Left ventricle myocardium inferior (tissue), 1 donor: ENCODE measurements around the gene NUMA1. TPM values are rescaled to one million over a fixed set of nuclear protein-coding genes. Genes with fewer than 3 reads are reported as not detected.

Source experiments
- DNase-seq: peaks from one replicate; pipeline ENCODE4 v3.0.0-alpha.2; 2020
- H3K27ac ChIP-seq: fragments of 200-600 bp; replicated peaks from 2 replicates; pipeline ENCODE4 v1.8.0; 2021
- H3K27me3 ChIP-seq: fragments of 200-600 bp; 2 replicates; pipeline ENCODE4 v1.8.0; 2021; ENCODE audit warnings: low read depth
- H3K36me3 ChIP-seq: fragments of 200-600 bp; 2 replicates; pipeline ENCODE4 v1.8.0; 2021
- H3K4me1 ChIP-seq: fragments of 200-600 bp; 2 replicates; pipeline ENCODE4 v1.8.0; 2021
- H3K4me3 ChIP-seq: fragments of 200-600 bp; 2 replicates; pipeline ENCODE4 v1.8.0; 2021; ENCODE audit warnings: mild to moderate bottlenecking, moderate library complexity
- H3K9me3 ChIP-seq: fragments of 200-600 bp; replicated peaks from 2 replicates; pipeline ENCODE4 v1.8.0; 2021
- intact Hi-C: fragments of 100-400 bp; cut with micrococcal nuclease; formaldehyde crosslinking; loops from one replicate; pipeline ENCODE4 v1.11.0; 2022
- total RNA-seq: library from RNA; stranded (reverse); fragmentation: NEBNext Ultra II Directional; extraction: Animal tissue kit (Norgen Biotek cat#: 25700); gene quantifications from one replicate; pipeline ENCODE4 v1.2.1, GENCODE V29; 2021
- TF ChIP-seq, protein P1 (sequence below): fragments of 200-600 bp; IDR thresholded peaks from 2 replicates; pipeline ENCODE4 v1.8.0; 2021; ENCODE audit warnings: antibody characterized with exemption, mild to moderate bottlenecking, borderline replicate concordance
- donor health status: DM: no; HTN: yes; CAD: no; lungs with severe emphysema.

The NUMA1 gene
- total RNA-seq, 1 donor from 2014 or later, result 82.5 TPM

GRCh38 chr11:72070491-72070890 is 9.9 kb downstream of the NUMA1 start:
- Histone ChIP-seq H3K27me3 (no peaks in the 10 kb centered on the region), H3K4me3 (no peak overlapping the region), H3K9me3 (no peaks in the 10 kb centered on the region), H3K27ac (peak overlapping the region; percentile 76), H3K4me1 (peaks cover 55% of the 10 kb centered on the region), H3K36me3 (no peaks in the 10 kb centered on the region)
- TF ChIP-seq, protein P1, sequence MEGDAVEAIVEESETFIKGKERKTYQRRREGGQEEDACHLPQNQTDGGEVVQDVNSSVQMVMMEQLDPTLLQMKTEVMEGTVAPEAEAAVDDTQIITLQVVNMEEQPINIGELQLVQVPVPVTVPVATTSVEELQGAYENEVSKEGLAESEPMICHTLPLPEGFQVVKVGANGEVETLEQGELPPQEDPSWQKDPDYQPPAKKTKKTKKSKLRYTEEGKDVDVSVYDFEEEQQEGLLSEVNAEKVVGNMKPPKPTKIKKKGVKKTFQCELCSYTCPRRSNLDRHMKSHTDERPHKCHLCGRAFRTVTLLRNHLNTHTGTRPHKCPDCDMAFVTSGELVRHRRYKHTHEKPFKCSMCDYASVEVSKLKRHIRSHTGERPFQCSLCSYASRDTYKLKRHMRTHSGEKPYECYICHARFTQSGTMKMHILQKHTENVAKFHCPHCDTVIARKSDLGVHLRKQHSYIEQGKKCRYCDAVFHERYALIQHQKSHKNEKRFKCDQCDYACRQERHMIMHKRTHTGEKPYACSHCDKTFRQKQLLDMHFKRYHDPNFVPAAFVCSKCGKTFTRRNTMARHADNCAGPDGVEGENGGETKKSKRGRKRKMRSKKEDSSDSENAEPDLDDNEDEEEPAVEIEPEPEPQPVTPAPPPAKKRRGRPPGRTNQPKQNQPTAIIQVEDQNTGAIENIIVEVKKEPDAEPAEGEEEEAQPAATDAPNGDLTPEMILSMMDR, result no peak
- no peak for DNase-seq
- intact Hi-C loops, result no loop called here

- Histone ChIP-seq H3K36me3 (no peaks in the 10 kb centered on the region), H3K4me3 (peak overlapping the region; percentile 24), H3K4me1 (peaks cover 55% of the 10 kb centered on the region), H3K9me3 (no peaks in the 10 kb centered on the region), H3K27ac (peak overlapping the region; percentile 76), H3K27me3 (no peaks in the 10 kb centered on the region)
- TF ChIP-seq, protein P1, result no peak
- intact Hi-C loops, result no loop called here
- peak; percentile 79 for DNase-seq
Measured at GRCh38 chr11:72069787-72070251, 10.5 kb downstream of the NUMA1 start.

GRCh38 chr11:72069200-72069599 is 11.1 kb downstream of the NUMA1 start:
- Histone ChIP-seq H3K4me1 (peaks cover 55% of the 10 kb centered on the region), H3K27me3 (no peaks in the 10 kb centered on the region), H3K4me3 (peak overlapping the region; percentile 24), H3K9me3 (no peaks in the 10 kb centered on the region), H3K27ac (peak overlapping the region; percentile 76), H3K36me3 (no peaks in the 10 kb centered on the region)
- intact Hi-C loops, result no loop called here
- no peak for DNase-seq
- TF ChIP-seq, protein P1, result no peak

- TF ChIP-seq, protein P1, result no peak
- Histone ChIP-seq H3K27ac (peak overlapping the region; percentile 29), H3K4me1 (peaks cover 55% of the 10 kb centered on the region), H3K27me3 (no peaks in the 10 kb centered on the region), H3K4me3 (no peak overlapping the region), H3K9me3 (no peaks in the 10 kb centered on the region), H3K36me3 (no peaks in the 10 kb centered on the region)
- DNase-seq, result no peak
- intact Hi-C loops, result no loop called here
Measured at GRCh38 chr11:72067676-72068075, 12.7 kb downstream of the NUMA1 start.

DNA sequence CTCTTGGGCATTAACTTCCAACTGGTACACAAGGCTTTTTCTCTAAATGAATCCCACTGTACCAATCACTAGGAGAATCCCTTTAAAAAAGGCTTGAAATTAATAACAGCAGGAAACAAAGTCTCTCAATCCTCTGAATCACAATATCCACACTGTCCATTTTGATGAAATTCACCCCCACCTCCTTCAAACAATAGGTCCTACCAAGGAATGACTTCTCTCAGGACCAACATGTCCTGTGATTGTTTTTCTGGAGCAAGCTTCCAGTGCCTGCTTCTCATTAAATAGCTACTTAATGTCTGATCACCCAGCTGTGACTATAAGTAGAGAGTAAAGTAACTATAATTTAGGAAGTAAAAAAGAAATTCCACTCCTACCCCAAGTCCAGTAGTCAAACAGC is 13.1 kb downstream of the NUMA1 start:
- Histone ChIP-seq H3K27ac (peak overlapping the region; percentile 29), H3K9me3 (no peaks in the 10 kb centered on the region), H3K4me1 (peaks cover 52% of the 10 kb centered on the region), H3K4me3 (no peak overlapping the region), H3K36me3 (no peaks in the 10 kb centered on the region), H3K27me3 (no peaks in the 10 kb centered on the region)
- intact Hi-C loops, result no loop called here
- no peak for DNase-seq
- TF ChIP-seq, protein P1, result no peak
